ENCODE data around the gene PTPRO. TPM values are rescaled to one million over a fixed set of nuclear protein-coding genes. Genes with fewer than 3 reads are reported as not detected.
A peak's percentile ranks its signal among the peaks of the same experiment; 100 is the strongest.

PTPRO gene
- total RNA-seq, 4 donors from 2014 or later: 1.2 to 4.1 (median 2.1) TPM

DNA sequence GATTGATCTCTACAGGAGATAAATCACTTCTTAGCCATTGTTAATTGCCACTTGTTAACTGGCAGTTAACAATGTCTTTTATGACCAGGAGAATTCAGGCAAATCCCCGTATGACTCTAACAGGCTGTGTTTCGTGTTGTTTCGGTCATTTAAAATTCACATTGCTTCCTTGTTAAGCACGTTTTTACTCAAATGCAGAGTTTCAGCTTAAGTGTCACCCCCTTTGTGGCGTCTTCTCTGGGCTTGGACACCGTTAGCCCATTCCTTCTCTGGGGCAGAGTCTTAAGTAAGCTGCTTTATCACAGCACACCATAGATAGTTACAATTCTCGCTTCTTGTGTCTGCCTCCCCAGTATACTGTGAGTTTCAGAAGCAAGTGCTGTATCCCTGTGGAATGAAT is 261.5 kb downstream of the PTPRO start:
- TF ChIP-seq POLR2A (IDR thresholded peaks at IDR 0.05): no peak
- TF ChIP-seq, protein P1, sequence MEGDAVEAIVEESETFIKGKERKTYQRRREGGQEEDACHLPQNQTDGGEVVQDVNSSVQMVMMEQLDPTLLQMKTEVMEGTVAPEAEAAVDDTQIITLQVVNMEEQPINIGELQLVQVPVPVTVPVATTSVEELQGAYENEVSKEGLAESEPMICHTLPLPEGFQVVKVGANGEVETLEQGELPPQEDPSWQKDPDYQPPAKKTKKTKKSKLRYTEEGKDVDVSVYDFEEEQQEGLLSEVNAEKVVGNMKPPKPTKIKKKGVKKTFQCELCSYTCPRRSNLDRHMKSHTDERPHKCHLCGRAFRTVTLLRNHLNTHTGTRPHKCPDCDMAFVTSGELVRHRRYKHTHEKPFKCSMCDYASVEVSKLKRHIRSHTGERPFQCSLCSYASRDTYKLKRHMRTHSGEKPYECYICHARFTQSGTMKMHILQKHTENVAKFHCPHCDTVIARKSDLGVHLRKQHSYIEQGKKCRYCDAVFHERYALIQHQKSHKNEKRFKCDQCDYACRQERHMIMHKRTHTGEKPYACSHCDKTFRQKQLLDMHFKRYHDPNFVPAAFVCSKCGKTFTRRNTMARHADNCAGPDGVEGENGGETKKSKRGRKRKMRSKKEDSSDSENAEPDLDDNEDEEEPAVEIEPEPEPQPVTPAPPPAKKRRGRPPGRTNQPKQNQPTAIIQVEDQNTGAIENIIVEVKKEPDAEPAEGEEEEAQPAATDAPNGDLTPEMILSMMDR (IDR thresholded peaks at IDR 0.05): no peak

DNA sequence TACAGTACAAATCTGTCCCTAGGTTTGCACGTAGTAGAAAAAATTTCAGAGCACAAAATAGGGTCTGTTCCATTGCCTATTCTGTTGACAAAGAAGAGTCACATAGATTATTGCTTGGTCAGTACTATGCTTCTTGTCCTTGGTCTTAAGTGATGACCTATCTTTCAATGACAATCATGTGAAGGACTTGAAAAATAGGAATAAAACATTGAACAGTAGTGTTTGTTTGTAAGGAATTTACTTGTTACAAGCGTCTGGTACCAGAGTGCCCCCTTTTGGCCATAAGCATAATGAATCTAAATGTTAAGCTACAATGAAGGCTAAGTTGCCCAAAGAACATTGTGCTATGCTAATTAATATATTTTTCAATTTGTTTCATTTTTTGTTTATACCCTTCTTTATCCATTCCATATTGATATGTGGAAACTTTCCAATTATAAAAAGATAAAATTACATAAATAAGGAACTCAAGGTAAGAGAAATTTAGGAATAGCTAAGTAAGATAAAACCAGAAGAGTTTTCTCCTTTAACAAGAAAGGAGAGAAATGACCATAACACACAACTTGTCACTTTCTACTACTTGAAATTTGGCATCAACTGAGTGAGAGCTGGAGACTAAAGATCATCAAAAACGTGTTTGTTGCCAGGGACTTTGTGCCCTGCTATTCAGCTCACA is 262.2 kb downstream of the PTPRO start:
- no peaks in the 10 kb centered on the region for H3K36me3 ChIP-seq
- TF ChIP-seq POLR2A (IDR thresholded peaks at IDR 0.05): no peak
- TF ChIP-seq, protein P1 (IDR thresholded peaks at IDR 0.05): peak; percentile 29 to 81 (median 74)
- H3K27me3 ChIP-seq: no peaks in the 10 kb centered on the region
- peak in 1 of 3 donors; percentile 58 for DNase-seq
- H3K9me3 ChIP-seq: no peaks in the 10 kb centered on the region
- peaks cover 0 to 11% (median 0%) of the 10 kb centered on the region in 4 donors for H3K4me1 ChIP-seq
- H3K27ac ChIP-seq: no peak overlapping the region
- no peak overlapping the region for H3K4me3 ChIP-seq

More for the DNA sequence above, 261.5 kb downstream of the PTPRO start:
- DNase-seq: no peak
- no peaks in the 10 kb centered on the region for H3K36me3 ChIP-seq
- peaks cover 0 to 11% (median 0%) of the 10 kb centered on the region in 4 donors for H3K4me1 ChIP-seq
- H3K9me3 ChIP-seq: no peaks in the 10 kb centered on the region
- no peak overlapping the region for H3K27ac ChIP-seq
- H3K27me3 ChIP-seq: no peaks in the 10 kb centered on the region
- no peak overlapping the region for H3K4me3 ChIP-seq

DNA sequence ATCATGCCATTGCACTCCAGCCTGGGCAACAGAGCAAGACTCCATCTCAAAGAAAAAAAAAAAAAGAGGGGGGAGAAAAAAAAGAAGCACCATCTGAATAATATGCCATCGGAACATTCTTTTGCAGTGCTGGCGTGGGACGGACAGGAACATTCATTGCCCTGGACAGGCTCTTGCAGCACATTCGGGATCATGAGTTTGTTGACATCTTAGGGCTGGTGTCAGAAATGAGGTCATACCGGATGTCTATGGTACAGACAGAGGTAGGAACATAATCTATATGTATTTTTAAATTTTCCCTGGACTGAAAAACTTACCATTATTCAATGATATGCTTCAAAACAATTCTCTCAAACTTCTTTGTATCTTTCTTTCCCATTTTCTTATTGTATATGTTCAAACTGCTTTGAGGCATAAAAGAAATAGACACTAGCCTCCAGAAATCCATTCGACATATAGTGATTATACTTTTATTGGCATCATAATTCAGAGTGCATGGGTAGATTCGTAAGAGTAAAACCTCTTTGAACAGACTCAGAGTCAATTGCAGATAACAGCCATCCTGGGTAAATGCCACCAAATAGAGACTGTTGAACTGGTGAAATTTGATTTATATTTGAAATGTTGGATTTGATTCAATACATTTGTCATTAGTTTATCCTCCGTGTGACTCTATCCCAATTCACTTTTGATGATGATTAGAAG is 267.2 kb downstream of the PTPRO start:
- Histone ChIP-seq H3K4me3 (no peak overlapping the region), H3K36me3 (no peaks in the 10 kb centered on the region), H3K27me3 (no peaks in the 10 kb centered on the region), H3K9me3 (no peaks in the 10 kb centered on the region), H3K27ac (no peak overlapping the region), H3K4me1 (no peaks in the 10 kb centered on the region)
- TF ChIP-seq, protein P1 (IDR thresholded peaks at IDR 0.05): no peak
- no peak for TF ChIP-seq POLR2A (IDR thresholded peaks at IDR 0.05)
- DNase-seq: no peak

DNA sequence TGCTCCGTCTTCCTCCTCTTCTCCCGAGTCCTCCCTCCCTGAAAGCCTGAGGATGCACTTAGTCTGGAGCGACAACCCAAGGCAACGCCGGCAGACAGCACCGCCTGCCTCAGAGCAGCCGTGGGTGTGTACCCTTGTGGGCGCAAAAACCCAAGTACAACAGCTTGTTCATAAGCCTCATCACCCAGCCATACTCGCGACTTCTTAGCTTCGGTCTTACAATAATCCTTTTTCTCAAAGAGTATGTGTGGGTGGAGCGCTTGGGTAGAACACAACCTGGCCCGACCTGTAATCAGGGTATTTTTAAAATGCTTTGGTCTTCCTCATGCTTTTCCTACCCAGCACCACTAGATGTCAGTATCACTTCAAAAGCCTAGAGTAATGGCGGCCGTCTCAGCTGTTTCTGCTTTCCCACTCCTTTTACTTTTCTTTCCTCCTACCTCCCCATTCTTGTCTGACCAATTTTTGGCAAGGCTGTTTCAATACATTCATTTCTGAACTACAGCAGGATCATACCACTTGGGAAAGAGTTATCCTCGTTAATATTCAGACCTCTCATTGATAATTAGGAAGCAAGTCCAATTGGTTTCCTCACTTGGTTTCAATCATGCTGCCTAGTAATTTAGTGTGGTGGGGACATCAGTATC is 268.0 kb downstream of the PTPRO start:
- peak; percentile 34 to 70 (median 51) for DNase-seq
- Histone ChIP-seq H3K36me3 (no peaks in the 10 kb centered on the region), H3K4me1 (no peaks in the 10 kb centered on the region), H3K27me3 (no peaks in the 10 kb centered on the region), H3K9me3 (no peaks in the 10 kb centered on the region), H3K4me3 (peak overlapping the region in 2 of 4 donors; percentile 23 to 30), H3K27ac (no peak overlapping the region)
- TF ChIP-seq, protein P1 (IDR thresholded peaks at IDR 0.05): peak; percentile 72 to 96 (median 92)
- TF ChIP-seq POLR2A (IDR thresholded peaks at IDR 0.05): no peak

DNA sequence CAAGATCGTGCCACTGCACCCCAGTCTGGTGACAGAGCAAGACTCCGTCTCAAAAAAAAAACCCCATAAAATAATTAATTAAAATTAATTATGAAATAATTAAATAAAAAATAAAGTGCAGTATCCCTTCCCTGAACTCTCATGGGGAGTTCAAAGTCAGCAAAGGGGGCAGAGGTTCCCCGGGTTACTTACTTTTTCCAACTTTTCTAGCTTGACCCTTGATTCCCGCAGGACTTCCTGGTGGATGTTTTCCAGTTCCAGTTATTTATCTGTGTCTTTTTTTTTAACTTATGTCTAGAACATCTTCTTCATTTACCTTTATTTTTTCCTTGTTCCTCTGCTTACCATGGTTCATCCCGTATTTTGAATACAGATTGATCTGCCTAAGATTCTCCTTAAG is 269.5 kb downstream of the PTPRO start:
- DNase-seq: no peak
- H3K4me1 ChIP-seq: no peaks in the 10 kb centered on the region
- H3K9me3 ChIP-seq: no peaks in the 10 kb centered on the region
- no peak overlapping the region for H3K27ac ChIP-seq
- TF ChIP-seq POLR2A (IDR thresholded peaks at IDR 0.05): no peak
- TF ChIP-seq, protein P1 (IDR thresholded peaks at IDR 0.05): no peak
- no peaks in the 10 kb centered on the region for H3K36me3 ChIP-seq
- H3K27me3 ChIP-seq: no peaks in the 10 kb centered on the region
- no peak overlapping the region for H3K4me3 ChIP-seq

All from Peyer's patch (tissue), 4 donors.